Astrocyte (in vitro differentiated cells and primary cell): ENCODE results near the gene ZNF71. TPM values are rescaled to one million over a fixed set of nuclear protein-coding genes. Genes with fewer than 3 reads are reported as not detected.

ENCODE experiments used
- DNase-seq: peaks from one replicate; pipeline ENCODE4 v3.0.0-alpha.2; 2010; ENCODE audit warnings: low read depth
- FAIRE-seq: peaks from 2 replicates; lab custom pipeline; 2011; peaks lifted over from hg19 to GRCh38; lab: Jason Lieb, UNC
- H2AFZ ChIP-seq: 2 replicates; pipeline ENCODE4 v1.6.0; 2012; ENCODE audit warnings: low read depth, low read length, inconsistent platforms
- H3K27ac ChIP-seq: 2 replicates; pipeline ENCODE4 v1.5.1; 2011; ENCODE audit warnings: low read depth, low read length, inconsistent platforms
- H3K27me3 ChIP-seq: 2 replicates; pipeline ENCODE4 v1.6.0; 2011; ENCODE audit warnings: low read length, inconsistent platforms; ENCODE audit not compliant: insufficient read depth
- H3K36me3 ChIP-seq: 2 replicates; pipeline ENCODE4 v1.5.1; 2011; ENCODE audit warnings: low read length, inconsistent platforms; ENCODE audit not compliant: insufficient read depth
- H3K4me1 ChIP-seq: 2 replicates; pipeline ENCODE4 v1.5.1; 2011; ENCODE audit warnings: low read length, inconsistent platforms; ENCODE audit not compliant: insufficient read depth
- H3K4me2 ChIP-seq: 2 replicates; pipeline ENCODE4 v1.6.0; 2012; ENCODE audit warnings: low read length, inconsistent platforms
- H3K4me3 ChIP-seq: 2 replicates; pipeline ENCODE4 v1.5.1; 2011; ENCODE audit warnings: low read depth, mild to moderate bottlenecking, low read length, inconsistent platforms; ENCODE audit not compliant: insufficient read depth
- H3K79me2 ChIP-seq: 2 replicates; pipeline ENCODE4 v1.6.0; 2012; ENCODE audit warnings: mild to moderate bottlenecking, low read length, inconsistent platforms; ENCODE audit not compliant: insufficient read depth
- H3K9ac ChIP-seq: 2 replicates; pipeline ENCODE4 v1.6.0; 2012; ENCODE audit warnings: mild to moderate bottlenecking, low read length, inconsistent platforms
- H3K9me3 ChIP-seq: 2 replicates; pipeline ENCODE4 v1.5.1; 2012; ENCODE audit warnings: low read depth, mild to moderate bottlenecking, low read length, inconsistent platforms; ENCODE audit not compliant: insufficient read depth
- H4K20me1 ChIP-seq: 2 replicates; pipeline ENCODE4 v1.6.0; 2012; ENCODE audit warnings: low read length, inconsistent platforms; ENCODE audit not compliant: insufficient read depth
- H3K27ac Mint-ChIP-seq: one replicate; pipeline ENCODE4 v1.8.0; 2021; ENCODE audit warnings: mild to moderate bottlenecking, mixed read lengths; ENCODE audit not compliant: unreplicated experiment
- H3K27me3 Mint-ChIP-seq: one replicate; pipeline ENCODE4 v1.8.0; 2021; ENCODE audit warnings: low read depth, mixed read lengths; ENCODE audit not compliant: unreplicated experiment
- H3K36me3 Mint-ChIP-seq: one replicate; pipeline ENCODE4 v1.8.0; 2021; ENCODE audit warnings: low read depth, mixed read lengths; ENCODE audit not compliant: unreplicated experiment
- H3K4me1 Mint-ChIP-seq: one replicate; pipeline ENCODE4 v1.8.0; 2021; ENCODE audit warnings: low read depth, mixed read lengths; ENCODE audit not compliant: unreplicated experiment
- H3K4me3 Mint-ChIP-seq: one replicate; pipeline ENCODE4 v1.8.0; 2021; ENCODE audit warnings: mild to moderate bottlenecking, moderate library complexity, mixed read lengths; ENCODE audit not compliant: unreplicated experiment
- H3K9me3 Mint-ChIP-seq: one replicate; pipeline ENCODE4 v1.8.0; 2021; ENCODE audit warnings: mild to moderate bottlenecking, mixed read lengths; ENCODE audit not compliant: unreplicated experiment
- CTCF ChIP-seq: IDR thresholded peaks from 2 replicates; pipeline ENCODE4 v1.5.1; 2011; ENCODE audit warnings: low read depth, mild to moderate bottlenecking, inconsistent platforms, low read length, moderate library complexity; ENCODE audit not compliant: insufficient read depth
- EZH2 ChIP-seq: IDR thresholded peaks from 2 replicates; pipeline ENCODE4 v1.6.1; 2012; ENCODE audit warnings: mild to moderate bottlenecking, low read length, inconsistent platforms; ENCODE audit not compliant: insufficient read depth
- total RNA-seq: library from RNA; stranded (reverse); gene quantifications from 2 replicates; pipeline ENCODE4 v1.2.1, GENCODE V29; 2021

Gene ZNF71
- total RNA-seq, 1 donor from 2014 or later: 12.2 TPM

- no peaks in the 10 kb centered on the region for H3K27me3 ChIP-seq
- H3K27me3 Mint-ChIP-seq: no peaks in the 10 kb centered on the region
- FAIRE-seq: no peak
- peaks cover 56% of the 10 kb centered on the region for H3K79me2 ChIP-seq
- peak overlapping the region; percentile 100 for H3K4me2 ChIP-seq
- peaks cover 3% of the 10 kb centered on the region for H3K36me3 ChIP-seq
- DNase-seq: no peak
- TF ChIP-seq EZH2 (no peak), CTCF (no peak)
- H3K27ac Mint-ChIP-seq: no peak overlapping the region
- H4K20me1 ChIP-seq: peaks cover 30% of the 10 kb centered on the region
- H3K4me1 ChIP-seq: peaks cover 11% of the 10 kb centered on the region
- no peak overlapping the region for H3K4me3 Mint-ChIP-seq
- H3K4me3 ChIP-seq: no peak overlapping the region
- no peak overlapping the region for H2AFZ ChIP-seq
- peaks cover 36% of the 10 kb centered on the region for H3K36me3 Mint-ChIP-seq
- H3K4me1 Mint-ChIP-seq: peaks cover 17% of the 10 kb centered on the region
- H3K9me3 ChIP-seq: no peaks in the 10 kb centered on the region
- no peak overlapping the region for H3K9ac ChIP-seq
- H3K9me3 Mint-ChIP-seq: peaks cover 21% of the 10 kb centered on the region
- no peak overlapping the region for H3K27ac ChIP-seq
Measured at GRCh38 chr19:56596676-56597075, 1.6 kb downstream of the ZNF71 start.

DNA sequence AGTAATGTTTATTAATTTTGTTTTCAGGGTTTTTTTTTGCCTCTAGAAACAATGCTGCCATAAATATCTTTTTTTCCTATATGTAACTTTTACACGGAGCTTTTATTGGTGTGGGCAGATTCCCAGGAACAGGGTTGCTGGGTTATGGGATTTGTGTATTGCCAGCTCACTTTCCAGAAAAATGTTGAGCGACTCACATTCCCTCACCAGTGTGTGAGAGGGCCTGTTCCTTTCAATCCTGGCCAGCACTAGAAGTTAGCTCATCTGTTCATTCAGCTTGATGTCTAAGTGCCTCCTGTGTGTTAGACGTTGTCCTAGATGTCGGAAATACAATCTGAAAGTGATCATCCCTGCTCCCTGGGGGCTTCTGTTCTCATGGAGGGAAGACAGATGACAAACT lies 2.6 kb downstream of the ZNF71 start:
- peaks cover 19% of the 10 kb centered on the region for H3K4me1 Mint-ChIP-seq
- Histone ChIP-seq H3K9me3 (no peaks in the 10 kb centered on the region), H3K4me3 (no peak overlapping the region), H3K27ac (no peak overlapping the region), H3K27me3 (no peaks in the 10 kb centered on the region), H3K4me1 (peaks cover 11% of the 10 kb centered on the region), H4K20me1 (peaks cover 36% of the 10 kb centered on the region), H3K9ac (no peak overlapping the region), H3K4me2 (no peak overlapping the region), H3K36me3 (peaks cover 3% of the 10 kb centered on the region), H2AFZ (no peak overlapping the region), H3K79me2 (peaks cover 67% of the 10 kb centered on the region)
- TF ChIP-seq EZH2 (no peak), CTCF (no peak)
- FAIRE-seq (no peak), DNase-seq (peak; percentile 9)
- peaks cover 39% of the 10 kb centered on the region for H3K36me3 Mint-ChIP-seq
- peaks cover 14% of the 10 kb centered on the region for H3K9me3 Mint-ChIP-seq
- no peak overlapping the region for H3K4me3 Mint-ChIP-seq
- H3K27ac Mint-ChIP-seq: peak overlapping the region; percentile 34
- H3K27me3 Mint-ChIP-seq: no peaks in the 10 kb centered on the region

- Histone ChIP-seq H3K4me3 (no peak overlapping the region), H3K4me2 (no peak overlapping the region), H3K79me2 (peaks cover 88% of the 10 kb centered on the region), H3K9ac (no peak overlapping the region), H3K36me3 (peaks cover 3% of the 10 kb centered on the region), H2AFZ (no peak overlapping the region), H3K27me3 (no peaks in the 10 kb centered on the region), H4K20me1 (peaks cover 34% of the 10 kb centered on the region), H3K9me3 (peaks cover under 1% of the 10 kb centered on the region), H3K27ac (no peak overlapping the region), H3K4me1 (peaks cover 2% of the 10 kb centered on the region)
- no peak overlapping the region for H3K4me3 Mint-ChIP-seq
- FAIRE-seq (no peak), DNase-seq (peak; percentile 16)
- TF ChIP-seq EZH2 (no peak), CTCF (no peak)
- H3K36me3 Mint-ChIP-seq: peaks cover 55% of the 10 kb centered on the region
- H3K4me1 Mint-ChIP-seq: peaks cover 11% of the 10 kb centered on the region
- H3K27ac Mint-ChIP-seq: peak overlapping the region; percentile 60
- H3K27me3 Mint-ChIP-seq: no peaks in the 10 kb centered on the region
- H3K9me3 Mint-ChIP-seq: peaks cover 21% of the 10 kb centered on the region
Measured at GRCh38 chr19:56601375-56601774, 6.3 kb downstream of the ZNF71 start.
